OCI-LY1 (cell line): ENCODE results near the gene ME3.

ENCODE experiments used
- EZH2 ChIP-seq: fragments of 200-600 bp; sonication (generic), shearing (Covaris generic); IDR thresholded peaks from 2 replicates; pipeline ENCODE4 v1.8.0; 2017; ENCODE audit warnings: borderline replicate concordance, mixed run types, mild to moderate bottlenecking, antibody characterized with exemption, low read length, moderate library complexity, mixed read lengths
- TF ChIP-seq, protein P1 (sequence below): fragments of 200-600 bp; sonication (generic), shearing (Covaris generic); IDR thresholded peaks from 2 replicates; pipeline ENCODE4 v1.5.1; 2017; ENCODE audit warnings: mild to moderate bottlenecking, antibody characterized with exemption, low read length, moderate library complexity, mixed read lengths

GRCh38 chr11:86478348-86478747 lies 194.1 kb downstream of the ME3 start:
- TF ChIP-seq, protein P1, sequence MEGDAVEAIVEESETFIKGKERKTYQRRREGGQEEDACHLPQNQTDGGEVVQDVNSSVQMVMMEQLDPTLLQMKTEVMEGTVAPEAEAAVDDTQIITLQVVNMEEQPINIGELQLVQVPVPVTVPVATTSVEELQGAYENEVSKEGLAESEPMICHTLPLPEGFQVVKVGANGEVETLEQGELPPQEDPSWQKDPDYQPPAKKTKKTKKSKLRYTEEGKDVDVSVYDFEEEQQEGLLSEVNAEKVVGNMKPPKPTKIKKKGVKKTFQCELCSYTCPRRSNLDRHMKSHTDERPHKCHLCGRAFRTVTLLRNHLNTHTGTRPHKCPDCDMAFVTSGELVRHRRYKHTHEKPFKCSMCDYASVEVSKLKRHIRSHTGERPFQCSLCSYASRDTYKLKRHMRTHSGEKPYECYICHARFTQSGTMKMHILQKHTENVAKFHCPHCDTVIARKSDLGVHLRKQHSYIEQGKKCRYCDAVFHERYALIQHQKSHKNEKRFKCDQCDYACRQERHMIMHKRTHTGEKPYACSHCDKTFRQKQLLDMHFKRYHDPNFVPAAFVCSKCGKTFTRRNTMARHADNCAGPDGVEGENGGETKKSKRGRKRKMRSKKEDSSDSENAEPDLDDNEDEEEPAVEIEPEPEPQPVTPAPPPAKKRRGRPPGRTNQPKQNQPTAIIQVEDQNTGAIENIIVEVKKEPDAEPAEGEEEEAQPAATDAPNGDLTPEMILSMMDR = no peak
- no peak for TF ChIP-seq EZH2
